ENCODE results near the gene PHF20.
"Not testable (repeated sequence)": the region's sequence is repeated elsewhere in the genome, so short reads cannot be mapped to it uniquely, and the experiment has no call there.

The PHF20 gene

DNA sequence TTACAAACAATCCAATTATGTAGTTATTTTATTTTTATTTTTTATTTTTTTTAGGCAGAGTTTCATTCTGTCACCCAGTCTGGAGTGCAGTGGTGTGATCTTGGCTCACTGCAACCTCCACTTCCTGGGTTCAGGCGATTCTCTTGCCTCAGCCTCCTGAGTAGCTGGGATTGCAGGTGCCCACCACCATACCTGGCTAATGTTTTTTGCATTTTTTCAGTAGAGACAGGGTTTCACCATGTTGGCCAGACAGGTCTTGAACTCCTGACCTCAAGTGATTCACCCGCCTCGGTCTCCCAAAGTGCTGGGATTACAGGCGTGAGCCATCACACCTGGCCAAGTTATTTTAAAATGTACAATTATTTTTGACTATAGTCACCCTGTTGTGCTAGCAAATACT, 83.8 kb downstream of the PHF20 start:
- H3K9me3 ChIP-seq (ENCODE audit: control insufficient read depth in 2 of 2, low read length in 2 of 2); H3K4me3 ChIP-seq (ENCODE audit: low read length in 2 of 2); H3K9ac ChIP-seq (ENCODE audit: low read depth in 1 of 2, low read length in 2 of 2); H3K27ac ChIP-seq (ENCODE audit: low read depth in 2 of 2, low read length in 2 of 2); H3K4me1 ChIP-seq (ENCODE audit: control insufficient read depth in 2 of 2, insufficient read depth in 2 of 2, low read length in 2 of 2); H3K27me3 ChIP-seq (ENCODE audit: control insufficient read depth in 2 of 2, insufficient read depth in 2 of 2, low read length in 2 of 2): not testable (repeated sequence)
- H3K36me3 ChIP-seq (ENCODE audit: control insufficient read depth in 2 of 2, insufficient read depth in 2 of 2, low read length in 2 of 2), result peaks cover 2 to 18% of the 10 kb centered on the region in 2 donors

DNA sequence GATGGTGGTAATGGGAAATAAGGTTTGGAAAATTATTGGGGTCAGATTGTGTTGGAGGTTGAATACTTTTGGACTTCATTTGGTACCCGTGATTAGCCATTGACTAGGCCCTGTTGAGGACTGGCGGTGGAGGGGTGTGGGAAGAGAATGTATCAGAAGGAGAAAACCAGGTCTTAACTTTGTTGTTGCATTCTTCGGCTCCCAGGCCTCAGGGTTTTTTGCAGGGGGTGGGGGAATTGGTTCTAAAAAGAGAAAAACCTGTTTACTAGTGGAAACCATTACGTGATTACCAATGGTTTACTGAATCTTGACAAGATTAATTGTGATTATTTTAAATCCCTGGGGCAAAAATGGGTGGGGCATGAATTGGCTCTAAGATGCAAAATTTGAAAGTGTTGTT, 85.1 kb downstream of the PHF20 start:
- Histone ChIP-seq H3K27ac (ENCODE audit: low read depth in 2 of 2, low read length in 2 of 2) (no peak overlapping the region), H3K27me3 (ENCODE audit: control insufficient read depth in 2 of 2, insufficient read depth in 2 of 2, low read length in 2 of 2) (no peaks in the 10 kb centered on the region), H3K9me3 (ENCODE audit: control insufficient read depth in 2 of 2, low read length in 2 of 2) (no peaks in the 10 kb centered on the region), H3K4me3 (ENCODE audit: low read length in 2 of 2) (no peak overlapping the region), H3K36me3 (ENCODE audit: control insufficient read depth in 2 of 2, insufficient read depth in 2 of 2, low read length in 2 of 2) (peaks cover 2 to 19% of the 10 kb centered on the region in 2 donors), H3K4me1 (ENCODE audit: control insufficient read depth in 2 of 2, insufficient read depth in 2 of 2, low read length in 2 of 2) (no peaks in the 10 kb centered on the region), H3K9ac (ENCODE audit: low read depth in 1 of 2, low read length in 2 of 2) (no peak overlapping the region)

GRCh38 chr20:35866418-35867202, 94.8 kb downstream of the PHF20 start:
- H3K27me3 ChIP-seq (ENCODE audit: control insufficient read depth in 2 of 2, insufficient read depth in 2 of 2, low read length in 2 of 2), result no peaks in the 10 kb centered on the region
- H3K36me3 ChIP-seq (ENCODE audit: control insufficient read depth in 2 of 2, insufficient read depth in 2 of 2, low read length in 2 of 2), result peaks cover 6 to 7% of the 10 kb centered on the region in 2 donors
- no peaks in the 10 kb centered on the region for H3K9me3 ChIP-seq (ENCODE audit: control insufficient read depth in 2 of 2, low read length in 2 of 2)

DNA sequence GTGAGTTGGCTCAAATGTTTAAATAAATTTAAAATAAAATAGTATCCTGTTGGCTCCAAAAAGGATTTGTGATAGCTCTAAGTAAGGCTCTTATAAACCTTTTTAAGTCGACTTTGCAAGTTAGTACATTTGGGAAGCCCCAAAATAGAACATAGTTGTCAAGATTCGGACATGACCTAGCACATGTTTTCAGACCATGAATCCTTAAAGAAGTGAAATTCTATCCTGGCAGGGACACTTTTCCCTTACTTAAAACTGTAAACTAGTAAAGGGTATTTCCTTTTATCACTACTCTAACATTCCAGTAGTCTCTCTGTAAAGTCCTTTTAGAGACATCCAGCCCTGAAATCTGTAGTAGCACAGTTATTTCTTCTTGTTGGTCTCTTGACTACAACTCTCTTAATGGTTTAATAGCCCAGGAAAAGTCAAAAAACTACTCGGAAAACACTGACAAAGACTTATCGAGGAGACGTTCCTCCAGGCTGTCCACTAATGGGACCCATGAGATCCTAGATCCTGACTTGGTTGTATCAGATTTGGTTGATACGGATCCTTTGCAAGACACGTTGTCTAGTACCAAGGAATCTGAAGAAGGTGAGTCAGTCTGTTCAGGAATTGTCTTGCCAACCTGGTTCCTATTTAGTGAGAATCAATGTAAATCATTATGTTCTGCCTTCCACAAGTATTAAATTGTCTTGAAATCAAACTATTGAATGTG, 98.9 kb downstream of the PHF20 start:
- Histone ChIP-seq H3K27me3 (ENCODE audit: control insufficient read depth in 2 of 2, insufficient read depth in 2 of 2, low read length in 2 of 2) (no peaks in the 10 kb centered on the region), H3K27ac (ENCODE audit: low read depth in 2 of 2, low read length in 2 of 2) (peak overlapping the region in 1 of 2 donors; percentile 27), H3K9ac (ENCODE audit: low read depth in 1 of 2, low read length in 2 of 2) (no peak overlapping the region), H3K4me3 (ENCODE audit: low read length in 2 of 2) (no peak overlapping the region), H3K9me3 (ENCODE audit: control insufficient read depth in 2 of 2, low read length in 2 of 2) (no peaks in the 10 kb centered on the region), H3K36me3 (ENCODE audit: control insufficient read depth in 2 of 2, insufficient read depth in 2 of 2, low read length in 2 of 2) (peaks cover 1 to 9% of the 10 kb centered on the region in 2 donors), H3K4me1 (ENCODE audit: control insufficient read depth in 2 of 2, insufficient read depth in 2 of 2, low read length in 2 of 2) (no peaks in the 10 kb centered on the region)

More at GRCh38 chr20:35866418-35867202, 94.8 kb downstream of the PHF20 start:
- H3K9ac ChIP-seq (ENCODE audit: low read depth in 1 of 2, low read length in 2 of 2), result no peak overlapping the region
- no peak overlapping the region for H3K4me3 ChIP-seq (ENCODE audit: low read length in 2 of 2)
- no peaks in the 10 kb centered on the region for H3K4me1 ChIP-seq (ENCODE audit: control insufficient read depth in 2 of 2, insufficient read depth in 2 of 2, low read length in 2 of 2)
- H3K27ac ChIP-seq (ENCODE audit: low read depth in 2 of 2, low read length in 2 of 2), result no peak overlapping the region

- Histone ChIP-seq H3K27me3 (ENCODE audit: control insufficient read depth in 2 of 2, insufficient read depth in 2 of 2, low read length in 2 of 2) (no peaks in the 10 kb centered on the region), H3K4me3 (ENCODE audit: low read length in 2 of 2) (no peak overlapping the region), H3K9ac (ENCODE audit: low read depth in 1 of 2, low read length in 2 of 2) (no peak overlapping the region), H3K4me1 (ENCODE audit: control insufficient read depth in 2 of 2, insufficient read depth in 2 of 2, low read length in 2 of 2) (no peaks in the 10 kb centered on the region), H3K9me3 (ENCODE audit: control insufficient read depth in 2 of 2, low read length in 2 of 2) (no peaks in the 10 kb centered on the region), H3K27ac (ENCODE audit: low read depth in 2 of 2, low read length in 2 of 2) (peak overlapping the region in 1 of 2 donors; percentile 27), H3K36me3 (ENCODE audit: control insufficient read depth in 2 of 2, insufficient read depth in 2 of 2, low read length in 2 of 2) (peaks cover 3 to 9% of the 10 kb centered on the region in 2 donors)
These were observed 99.5 kb downstream of the PHF20 start for GRCh38 chr20:35871259-35871771.

DNA sequence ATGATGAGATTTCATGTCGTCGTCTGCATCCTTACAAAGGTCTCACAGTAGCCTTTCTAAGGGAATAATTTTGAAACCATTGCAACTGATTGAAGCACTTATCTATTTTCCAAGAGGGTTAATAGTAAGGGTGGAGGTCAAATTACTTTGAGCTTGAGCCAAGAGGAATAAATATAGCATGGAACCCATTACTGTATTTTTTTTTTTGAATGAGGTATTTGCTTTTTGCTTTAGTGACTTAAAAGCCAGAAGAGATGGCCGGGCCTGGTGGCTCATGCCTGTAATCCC, 104.2 kb downstream of the PHF20 start:
- Histone ChIP-seq H3K9me3 (ENCODE audit: control insufficient read depth in 2 of 2, low read length in 2 of 2) (no peaks in the 10 kb centered on the region), H3K27me3 (ENCODE audit: control insufficient read depth in 2 of 2, insufficient read depth in 2 of 2, low read length in 2 of 2) (no peaks in the 10 kb centered on the region), H3K9ac (ENCODE audit: low read depth in 1 of 2, low read length in 2 of 2) (no peak overlapping the region), H3K27ac (ENCODE audit: low read depth in 2 of 2, low read length in 2 of 2) (no peak overlapping the region), H3K36me3 (ENCODE audit: control insufficient read depth in 2 of 2, insufficient read depth in 2 of 2, low read length in 2 of 2) (peaks cover 7 to 15% of the 10 kb centered on the region in 2 donors), H3K4me1 (ENCODE audit: control insufficient read depth in 2 of 2, insufficient read depth in 2 of 2, low read length in 2 of 2) (no peaks in the 10 kb centered on the region), H3K4me3 (ENCODE audit: low read length in 2 of 2) (no peak overlapping the region)

DNA sequence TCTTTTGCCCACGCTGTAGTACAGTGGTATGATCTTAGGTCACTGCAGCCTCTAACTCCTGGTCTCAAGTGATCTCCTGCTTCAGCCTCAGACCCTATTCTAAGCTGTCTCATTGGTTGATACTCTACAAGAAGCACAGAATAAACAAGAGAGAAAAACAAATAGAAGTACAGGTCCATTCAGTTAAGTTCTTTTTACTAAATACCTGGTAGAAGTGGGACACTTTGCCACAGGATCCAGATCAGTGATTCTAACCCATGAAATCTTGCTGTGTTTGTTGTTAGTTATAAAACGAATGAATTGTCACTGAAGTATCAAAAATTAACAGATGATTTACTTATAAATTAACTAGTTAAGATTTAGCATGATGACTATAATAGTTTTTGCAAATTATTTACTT, 105.8 kb downstream of the PHF20 start:
- Histone ChIP-seq H3K4me1 (ENCODE audit: control insufficient read depth in 2 of 2, insufficient read depth in 2 of 2, low read length in 2 of 2) (no peaks in the 10 kb centered on the region), H3K27me3 (ENCODE audit: control insufficient read depth in 2 of 2, insufficient read depth in 2 of 2, low read length in 2 of 2) (no peaks in the 10 kb centered on the region), H3K9ac (ENCODE audit: low read depth in 1 of 2, low read length in 2 of 2) (no peak overlapping the region), H3K4me3 (ENCODE audit: low read length in 2 of 2) (no peak overlapping the region), H3K27ac (ENCODE audit: low read depth in 2 of 2, low read length in 2 of 2) (no peak overlapping the region), H3K36me3 (ENCODE audit: control insufficient read depth in 2 of 2, insufficient read depth in 2 of 2, low read length in 2 of 2) (peaks cover 7 to 8% of the 10 kb centered on the region in 2 donors), H3K9me3 (ENCODE audit: control insufficient read depth in 2 of 2, low read length in 2 of 2) (no peaks in the 10 kb centered on the region)

GRCh38 chr20:35878113-35878625, 106.4 kb downstream of the PHF20 start:
- H3K36me3 ChIP-seq (ENCODE audit: control insufficient read depth in 2 of 2, insufficient read depth in 2 of 2, low read length in 2 of 2), result peaks cover 7 to 8% of the 10 kb centered on the region in 2 donors
- no peaks in the 10 kb centered on the region for H3K27me3 ChIP-seq (ENCODE audit: control insufficient read depth in 2 of 2, insufficient read depth in 2 of 2, low read length in 2 of 2)
- no peak overlapping the region for H3K27ac ChIP-seq (ENCODE audit: low read depth in 2 of 2, low read length in 2 of 2)
- H3K4me3 ChIP-seq (ENCODE audit: low read length in 2 of 2), result no peak overlapping the region
- no peaks in the 10 kb centered on the region for H3K4me1 ChIP-seq (ENCODE audit: control insufficient read depth in 2 of 2, insufficient read depth in 2 of 2, low read length in 2 of 2)
- H3K9me3 ChIP-seq (ENCODE audit: control insufficient read depth in 2 of 2, low read length in 2 of 2), result no peaks in the 10 kb centered on the region
- H3K9ac ChIP-seq (ENCODE audit: low read depth in 1 of 2, low read length in 2 of 2), result no peak overlapping the region

DNA sequence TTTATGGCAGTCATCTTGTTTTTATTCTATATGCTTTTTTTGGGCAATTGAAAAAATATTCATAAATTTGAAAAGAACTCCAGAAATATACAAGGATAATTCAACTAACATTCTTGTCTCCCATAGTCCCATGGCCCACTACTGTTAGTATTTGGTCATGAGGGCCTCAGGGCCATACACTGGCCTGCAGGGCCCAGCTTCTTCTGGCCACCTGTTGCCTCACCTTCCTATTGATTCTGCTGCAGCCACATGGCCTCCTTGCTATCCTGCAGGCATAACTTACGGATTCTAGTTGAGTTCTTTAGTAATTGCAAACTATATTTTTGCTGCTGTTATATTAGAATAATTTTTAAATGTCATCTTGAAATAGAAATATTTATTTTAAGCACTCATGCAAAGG, 109.9 kb downstream of the PHF20 start:
- Histone ChIP-seq H3K9me3 (ENCODE audit: control insufficient read depth in 2 of 2, low read length in 2 of 2) (no peaks in the 10 kb centered on the region), H3K9ac (ENCODE audit: low read depth in 1 of 2, low read length in 2 of 2) (no peak overlapping the region), H3K4me1 (ENCODE audit: control insufficient read depth in 2 of 2, insufficient read depth in 2 of 2, low read length in 2 of 2) (no peaks in the 10 kb centered on the region), H3K27ac (ENCODE audit: low read depth in 2 of 2, low read length in 2 of 2) (no peak overlapping the region), H3K27me3 (ENCODE audit: control insufficient read depth in 2 of 2, insufficient read depth in 2 of 2, low read length in 2 of 2) (no peaks in the 10 kb centered on the region), H3K36me3 (ENCODE audit: control insufficient read depth in 2 of 2, insufficient read depth in 2 of 2, low read length in 2 of 2) (peaks cover 5 to 10% of the 10 kb centered on the region in 2 donors), H3K4me3 (ENCODE audit: low read length in 2 of 2) (no peak overlapping the region)

- H3K9ac ChIP-seq (ENCODE audit: low read depth in 1 of 2, low read length in 2 of 2); H3K4me1 ChIP-seq (ENCODE audit: control insufficient read depth in 2 of 2, insufficient read depth in 2 of 2, low read length in 2 of 2); H3K36me3 ChIP-seq (ENCODE audit: control insufficient read depth in 2 of 2, insufficient read depth in 2 of 2, low read length in 2 of 2); H3K27me3 ChIP-seq (ENCODE audit: control insufficient read depth in 2 of 2, insufficient read depth in 2 of 2, low read length in 2 of 2); H3K27ac ChIP-seq (ENCODE audit: low read depth in 2 of 2, low read length in 2 of 2); H3K4me3 ChIP-seq (ENCODE audit: low read length in 2 of 2); H3K9me3 ChIP-seq (ENCODE audit: control insufficient read depth in 2 of 2, low read length in 2 of 2): not testable (repeated sequence)
These were observed 110.8 kb downstream of the PHF20 start for GRCh38 chr20:35882427-35883161.
